ENCODE results near the gene APPL2.

The APPL2 gene, protein sequence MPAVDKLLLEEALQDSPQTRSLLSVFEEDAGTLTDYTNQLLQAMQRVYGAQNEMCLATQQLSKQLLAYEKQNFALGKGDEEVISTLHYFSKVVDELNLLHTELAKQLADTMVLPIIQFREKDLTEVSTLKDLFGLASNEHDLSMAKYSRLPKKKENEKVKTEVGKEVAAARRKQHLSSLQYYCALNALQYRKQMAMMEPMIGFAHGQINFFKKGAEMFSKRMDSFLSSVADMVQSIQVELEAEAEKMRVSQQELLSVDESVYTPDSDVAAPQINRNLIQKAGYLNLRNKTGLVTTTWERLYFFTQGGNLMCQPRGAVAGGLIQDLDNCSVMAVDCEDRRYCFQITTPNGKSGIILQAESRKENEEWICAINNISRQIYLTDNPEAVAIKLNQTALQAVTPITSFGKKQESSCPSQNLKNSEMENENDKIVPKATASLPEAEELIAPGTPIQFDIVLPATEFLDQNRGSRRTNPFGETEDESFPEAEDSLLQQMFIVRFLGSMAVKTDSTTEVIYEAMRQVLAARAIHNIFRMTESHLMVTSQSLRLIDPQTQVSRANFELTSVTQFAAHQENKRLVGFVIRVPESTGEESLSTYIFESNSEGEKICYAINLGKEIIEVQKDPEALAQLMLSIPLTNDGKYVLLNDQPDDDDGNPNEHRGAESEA
- 33.2 to 42.6 (median 39.1) reads per million in 3 donors for total RNA-seq

DNA sequence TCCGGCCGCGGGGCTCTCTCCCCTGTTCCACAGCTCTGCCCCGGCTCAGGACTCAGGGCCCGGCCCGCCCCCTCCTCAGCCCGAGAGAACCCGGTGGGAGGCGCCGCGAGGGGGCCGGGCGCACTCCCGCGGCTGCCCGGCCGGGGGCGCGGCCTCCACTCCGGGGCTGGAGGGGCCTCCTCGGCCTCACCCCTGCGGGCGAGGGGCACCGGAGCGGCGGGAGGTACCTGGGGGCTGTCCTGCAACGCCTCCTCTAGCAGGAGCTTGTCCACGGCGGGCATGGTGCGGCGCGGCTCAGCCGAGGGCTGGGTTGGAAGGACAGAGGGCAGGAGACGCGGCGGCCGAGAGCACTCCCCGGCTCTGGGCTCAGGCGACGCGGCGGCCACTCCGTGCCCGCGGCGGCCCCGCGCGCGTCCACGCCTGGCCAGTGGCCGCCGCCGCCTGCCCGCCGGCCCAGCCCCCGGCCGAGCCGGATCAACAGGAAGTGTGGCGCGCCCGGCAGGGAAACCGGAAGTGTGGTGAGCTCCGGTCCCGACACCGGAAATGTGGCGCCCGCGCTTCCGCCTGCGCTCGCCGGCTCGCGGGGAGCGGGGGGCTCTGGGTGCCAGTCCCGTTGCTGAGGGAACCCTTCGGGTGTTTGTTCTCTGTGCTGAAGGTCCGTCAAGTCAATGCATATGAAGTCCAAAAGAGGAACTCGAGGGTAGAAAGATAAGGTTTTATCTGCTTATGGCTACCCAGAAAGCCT, at the start of gene APPL2:
TSS of gene APPL2 (minus strand) at position 443 of the 745 bp plus-strand sequence. CDS start at position 281, 162 bp downstream.
- Histone ChIP-seq H3K4me3 (ENCODE audit: insufficient read depth, low read depth, low read length, poor library complexity, severe bottlenecking) (peak within 1 kb of the TSS; percentile 59), H3K27me3 (replicated peaks; ENCODE audit: control insufficient read depth, insufficient read depth, low read length, poor library complexity, severe bottlenecking) (no peaks in the 10 kb centered on the region), H3K36me3 (ENCODE audit: control insufficient read depth, insufficient read depth, low read length) (no peaks in the 10 kb centered on the region), H3K27ac (ENCODE audit: insufficient read depth, low read length, poor library complexity, severe bottlenecking) (peak within 1 kb of the TSS; percentile 50), H3K4me1 (ENCODE audit: control insufficient read depth, insufficient read depth, low read length, poor library complexity, severe bottlenecking) (peaks cover 17% of the 10 kb centered on the region), H3K9me3 (ENCODE audit: control insufficient read depth, low read length) (no peaks in the 10 kb centered on the region)
- peak; percentile 65 to 72 (median 65) for DNase-seq

DNA sequence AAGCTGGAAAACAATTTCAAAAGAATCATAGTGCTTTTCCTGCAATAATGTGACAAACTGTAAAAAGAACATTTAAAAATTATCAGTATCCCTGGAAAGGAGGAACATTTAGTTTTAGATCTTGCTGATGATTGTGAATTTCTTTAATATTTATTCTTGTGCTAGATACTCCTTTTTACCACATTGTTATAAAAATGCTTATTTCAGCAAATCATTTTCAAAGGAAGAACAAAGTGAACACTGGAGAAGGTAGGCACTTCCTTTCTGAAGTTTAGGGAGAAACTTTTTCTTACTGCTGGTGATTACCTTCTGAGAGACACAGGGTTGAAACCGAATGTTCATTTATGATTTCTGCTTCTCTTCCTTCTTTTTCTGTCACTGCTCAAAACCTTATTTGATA, 49.4 kb upstream of the APPL2 start:
- no peak overlapping the region for H3K4me3 ChIP-seq (ENCODE audit: insufficient read depth, low read depth, low read length, poor library complexity, severe bottlenecking)
- H3K4me1 ChIP-seq (ENCODE audit: control insufficient read depth, insufficient read depth, low read length, poor library complexity, severe bottlenecking), result no peaks in the 10 kb centered on the region
- no peaks in the 10 kb centered on the region for H3K36me3 ChIP-seq (ENCODE audit: control insufficient read depth, insufficient read depth, low read length)
- no peaks in the 10 kb centered on the region for H3K27me3 ChIP-seq (replicated peaks; ENCODE audit: control insufficient read depth, insufficient read depth, low read length, poor library complexity, severe bottlenecking)
- DNase-seq, result no peak
- no peak overlapping the region for H3K27ac ChIP-seq (ENCODE audit: insufficient read depth, low read length, poor library complexity, severe bottlenecking)
- H3K9me3 ChIP-seq (ENCODE audit: control insufficient read depth, low read length), result no peaks in the 10 kb centered on the region

DNA sequence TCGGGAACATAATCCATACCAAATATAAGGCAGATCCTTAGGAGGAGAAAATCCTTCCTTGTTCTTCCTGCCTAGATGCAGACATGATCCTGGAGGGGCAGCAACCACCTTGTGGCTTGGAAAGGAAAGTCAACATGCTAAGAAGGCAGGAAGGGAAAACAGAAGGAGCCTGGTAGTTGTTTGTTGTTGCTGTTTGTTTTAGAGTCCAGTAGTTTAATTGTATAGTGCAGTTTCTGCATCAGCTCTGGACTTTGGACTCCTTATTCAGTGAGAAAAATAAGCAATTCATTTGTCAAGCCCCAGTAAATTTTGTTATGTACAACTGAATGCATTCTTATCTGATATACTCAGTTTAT, 45.7 kb upstream of the APPL2 start:
- DNase-seq, result no peak
- Histone ChIP-seq H3K36me3 (ENCODE audit: control insufficient read depth, insufficient read depth, low read length) (no peaks in the 10 kb centered on the region), H3K27me3 (replicated peaks; ENCODE audit: control insufficient read depth, insufficient read depth, low read length, poor library complexity, severe bottlenecking) (no peaks in the 10 kb centered on the region), H3K4me3 (ENCODE audit: insufficient read depth, low read depth, low read length, poor library complexity, severe bottlenecking) (no peak overlapping the region), H3K27ac (ENCODE audit: insufficient read depth, low read length, poor library complexity, severe bottlenecking) (no peak overlapping the region), H3K9me3 (ENCODE audit: control insufficient read depth, low read length) (no peaks in the 10 kb centered on the region), H3K4me1 (ENCODE audit: control insufficient read depth, insufficient read depth, low read length, poor library complexity, severe bottlenecking) (no peaks in the 10 kb centered on the region)

DNA sequence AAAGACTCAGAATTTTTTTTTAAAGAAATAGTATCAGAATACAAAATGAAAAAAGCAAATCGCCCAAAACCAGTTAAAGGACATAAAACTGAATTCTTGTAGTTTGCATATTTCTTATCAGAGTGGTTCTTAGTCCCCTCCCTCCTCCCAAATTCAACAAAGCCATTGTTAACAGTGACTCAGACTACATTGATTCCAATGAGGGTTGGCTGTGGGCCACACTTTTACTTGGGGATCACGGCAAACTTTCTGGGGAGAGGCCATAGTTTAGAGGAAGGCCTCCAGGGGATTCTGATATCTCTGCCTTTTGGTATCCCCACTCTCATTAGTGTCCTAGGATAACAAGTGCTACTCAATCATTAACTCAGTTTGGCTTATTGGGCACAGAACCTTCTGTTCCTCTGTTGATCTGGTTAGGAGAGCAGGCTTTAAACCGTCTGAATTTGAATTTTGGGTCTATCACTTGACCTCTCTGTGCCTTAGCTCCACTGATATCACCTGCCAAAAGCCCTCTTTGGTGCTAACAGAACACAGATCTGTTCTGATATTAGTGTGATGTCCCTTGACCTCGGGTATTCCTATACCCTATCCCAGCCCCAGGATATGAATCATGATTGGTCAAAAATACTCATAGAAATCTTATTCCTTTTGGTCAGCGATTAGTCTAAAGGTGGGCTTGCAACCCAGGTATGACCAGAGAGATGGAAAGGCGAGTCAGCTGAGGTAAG, 45.2 kb upstream of the APPL2 start:
- no peaks in the 10 kb centered on the region for H3K4me1 ChIP-seq (ENCODE audit: control insufficient read depth, insufficient read depth, low read length, poor library complexity, severe bottlenecking)
- no peaks in the 10 kb centered on the region for H3K27me3 ChIP-seq (replicated peaks; ENCODE audit: control insufficient read depth, insufficient read depth, low read length, poor library complexity, severe bottlenecking)
- DNase-seq, result no peak
- H3K27ac ChIP-seq (ENCODE audit: insufficient read depth, low read length, poor library complexity, severe bottlenecking), result no peak overlapping the region
- no peak overlapping the region for H3K4me3 ChIP-seq (ENCODE audit: insufficient read depth, low read depth, low read length, poor library complexity, severe bottlenecking)
- no peaks in the 10 kb centered on the region for H3K9me3 ChIP-seq (ENCODE audit: control insufficient read depth, low read length)
- no peaks in the 10 kb centered on the region for H3K36me3 ChIP-seq (ENCODE audit: control insufficient read depth, insufficient read depth, low read length)

DNA sequence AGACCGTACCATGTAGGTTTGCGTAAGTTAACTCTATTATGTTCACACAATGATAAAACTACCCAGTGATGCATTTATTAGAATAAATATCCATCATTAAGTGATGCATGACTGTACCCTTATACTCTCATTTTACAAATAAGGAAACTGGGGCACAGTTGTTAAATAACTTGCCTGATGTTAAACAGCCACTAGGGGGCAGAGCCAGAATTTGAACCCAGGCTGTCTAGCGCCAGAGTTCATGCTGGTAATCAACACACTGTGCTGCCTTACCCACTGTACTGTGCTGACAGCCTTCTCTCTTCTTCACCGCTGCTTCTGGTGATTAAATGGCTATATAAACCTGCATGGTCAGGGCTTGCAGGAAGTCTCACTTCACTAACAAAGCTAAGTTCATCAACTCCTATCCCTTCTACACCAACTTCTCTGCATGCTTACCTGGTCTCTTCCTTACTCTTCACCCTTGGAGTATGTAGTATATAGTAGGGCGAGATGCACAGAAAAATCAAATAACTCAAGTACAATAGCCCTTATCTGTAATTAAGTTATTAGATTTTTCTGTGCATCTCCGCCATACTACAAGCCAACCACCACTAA, 43.6 kb upstream of the APPL2 start:
- Histone ChIP-seq H3K4me3 (ENCODE audit: insufficient read depth, low read depth, low read length, poor library complexity, severe bottlenecking) (no peak overlapping the region), H3K4me1 (ENCODE audit: control insufficient read depth, insufficient read depth, low read length, poor library complexity, severe bottlenecking) (no peaks in the 10 kb centered on the region), H3K27ac (ENCODE audit: insufficient read depth, low read length, poor library complexity, severe bottlenecking) (no peak overlapping the region), H3K36me3 (ENCODE audit: control insufficient read depth, insufficient read depth, low read length) (no peaks in the 10 kb centered on the region), H3K27me3 (replicated peaks; ENCODE audit: control insufficient read depth, insufficient read depth, low read length, poor library complexity, severe bottlenecking) (no peaks in the 10 kb centered on the region), H3K9me3 (ENCODE audit: control insufficient read depth, low read length) (no peaks in the 10 kb centered on the region)
- peak in 2 of 3 donors; percentile 1 to 16 for DNase-seq

DNA sequence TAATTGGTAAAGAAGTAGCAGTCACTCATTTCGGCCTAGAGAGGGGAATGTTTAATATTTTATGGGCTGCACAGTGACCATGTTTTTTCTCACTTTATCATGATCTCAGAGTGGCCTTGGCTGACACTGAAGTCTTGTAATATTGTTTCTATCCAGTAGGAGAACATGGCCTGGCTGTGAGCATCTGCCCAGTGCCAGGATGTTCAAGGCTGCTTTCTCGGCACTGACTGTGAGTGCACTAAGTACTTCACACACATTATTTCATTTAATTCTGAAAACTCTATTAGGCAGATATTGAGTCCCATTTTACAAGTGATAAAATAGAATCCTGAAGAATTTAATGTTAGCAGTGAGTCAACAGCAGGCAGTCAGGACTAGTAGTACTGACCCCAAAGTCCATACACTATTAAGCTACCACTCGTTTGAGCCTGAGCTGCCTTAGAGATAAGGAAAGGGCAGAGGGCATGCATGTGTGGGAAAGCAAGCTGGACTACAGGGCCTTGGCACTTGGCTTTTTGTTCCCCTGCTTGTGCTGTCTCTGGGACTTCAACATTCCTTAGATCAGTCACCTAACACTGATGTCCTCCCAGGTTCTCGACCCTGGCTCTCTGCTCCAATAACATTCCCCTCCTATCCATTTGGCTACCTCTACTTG, 42.2 kb upstream of the APPL2 start:
- no peaks in the 10 kb centered on the region for H3K4me1 ChIP-seq (ENCODE audit: control insufficient read depth, insufficient read depth, low read length, poor library complexity, severe bottlenecking)
- H3K27me3 ChIP-seq (replicated peaks; ENCODE audit: control insufficient read depth, insufficient read depth, low read length, poor library complexity, severe bottlenecking), result no peaks in the 10 kb centered on the region
- no peak for DNase-seq
- no peak overlapping the region for H3K27ac ChIP-seq (ENCODE audit: insufficient read depth, low read length, poor library complexity, severe bottlenecking)
- H3K9me3 ChIP-seq (ENCODE audit: control insufficient read depth, low read length), result no peaks in the 10 kb centered on the region
- no peaks in the 10 kb centered on the region for H3K36me3 ChIP-seq (ENCODE audit: control insufficient read depth, insufficient read depth, low read length)
- H3K4me3 ChIP-seq (ENCODE audit: insufficient read depth, low read depth, low read length, poor library complexity, severe bottlenecking), result no peak overlapping the region

DNA sequence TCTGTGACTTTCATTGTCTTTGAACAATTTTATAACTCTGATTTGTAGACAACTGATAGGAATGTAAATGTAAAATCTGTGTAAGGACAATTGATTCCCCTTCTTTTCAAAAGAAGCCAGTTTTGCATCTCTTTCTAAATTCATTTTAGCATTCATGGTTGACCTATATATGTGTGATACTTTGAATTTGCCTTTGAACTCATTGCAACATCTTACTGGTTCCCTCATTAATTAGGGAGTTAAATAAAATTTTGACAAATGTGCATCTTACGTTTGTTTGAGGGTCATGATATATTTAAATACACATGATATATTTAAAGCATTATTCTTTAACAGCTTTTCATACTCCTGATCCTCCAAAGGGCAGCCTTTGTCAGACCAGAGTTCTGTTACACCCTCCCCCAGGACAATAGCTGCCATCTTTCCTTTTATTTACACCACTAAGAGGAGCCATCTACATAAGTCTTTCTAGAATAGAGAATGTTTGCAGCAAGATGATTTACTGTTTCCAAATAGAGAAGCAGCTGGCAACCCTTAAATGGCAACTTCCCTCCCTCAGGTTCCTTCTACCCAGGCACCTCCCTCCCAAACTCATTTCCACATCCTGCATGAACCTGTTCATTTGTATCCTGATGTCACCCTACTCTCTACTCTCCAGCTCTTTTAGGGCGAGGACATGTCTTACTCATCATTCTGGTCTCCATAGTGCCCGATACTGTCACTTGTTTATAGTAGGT, 40.2 kb upstream of the APPL2 start:
- H3K36me3 ChIP-seq (ENCODE audit: control insufficient read depth, insufficient read depth, low read length), result no peaks in the 10 kb centered on the region
- no peak for DNase-seq
- no peaks in the 10 kb centered on the region for H3K9me3 ChIP-seq (ENCODE audit: control insufficient read depth, low read length)
- H3K4me1 ChIP-seq (ENCODE audit: control insufficient read depth, insufficient read depth, low read length, poor library complexity, severe bottlenecking), result no peaks in the 10 kb centered on the region
- H3K27me3 ChIP-seq (replicated peaks; ENCODE audit: control insufficient read depth, insufficient read depth, low read length, poor library complexity, severe bottlenecking), result no peaks in the 10 kb centered on the region
- no peak overlapping the region for H3K27ac ChIP-seq (ENCODE audit: insufficient read depth, low read length, poor library complexity, severe bottlenecking)
- no peak overlapping the region for H3K4me3 ChIP-seq (ENCODE audit: insufficient read depth, low read depth, low read length, poor library complexity, severe bottlenecking)

DNA sequence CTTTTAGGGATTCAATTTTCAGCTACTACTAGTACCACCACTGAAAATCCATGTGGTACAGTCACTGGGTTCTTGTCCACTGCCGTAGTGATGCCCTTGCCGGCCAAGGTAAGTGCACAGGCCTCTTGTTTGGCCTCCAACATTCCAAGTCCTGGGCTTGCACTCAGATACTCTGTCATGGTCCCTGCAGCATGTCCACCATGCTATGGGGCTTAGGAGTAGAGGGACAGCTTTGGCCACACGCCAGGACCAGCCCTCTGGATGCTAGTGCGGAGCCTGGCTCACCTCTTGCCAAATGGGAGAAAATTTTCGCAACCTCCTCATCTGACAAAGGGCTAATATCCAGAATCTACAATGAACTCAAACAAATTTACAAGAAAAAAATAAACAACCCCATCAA, 38.6 kb upstream of the APPL2 start:
- Histone ChIP-seq H3K4me1 (ENCODE audit: control insufficient read depth, insufficient read depth, low read length, poor library complexity, severe bottlenecking) (no peaks in the 10 kb centered on the region), H3K9me3 (ENCODE audit: control insufficient read depth, low read length) (no peaks in the 10 kb centered on the region), H3K36me3 (ENCODE audit: control insufficient read depth, insufficient read depth, low read length) (no peaks in the 10 kb centered on the region), H3K4me3 (ENCODE audit: insufficient read depth, low read depth, low read length, poor library complexity, severe bottlenecking) (no peak overlapping the region), H3K27ac (ENCODE audit: insufficient read depth, low read length, poor library complexity, severe bottlenecking) (no peak overlapping the region), H3K27me3 (replicated peaks; ENCODE audit: control insufficient read depth, insufficient read depth, low read length, poor library complexity, severe bottlenecking) (no peaks in the 10 kb centered on the region)
- DNase-seq, result no peak

All from effector memory CD4-positive, alpha-beta T cell (primary cell).